NB4 (cell line): ENCODE data around the gene GAS2.

Source experiments
- DNase-seq: peaks from one replicate; pipeline ENCODE4 v3.0.0; 2010; ENCODE audit warnings: low read depth
- H3K4me3 ChIP-seq: one replicate; pipeline ENCODE4 v1.5.1; 2011; ENCODE audit warnings: mild to moderate bottlenecking, low read depth, low read length, moderate library complexity
- CTCF ChIP-seq: IDR thresholded peaks from one replicate; pipeline ENCODE4 v1.5.1; 2012; ENCODE audit warnings: low read depth, low read length
- MAX ChIP-seq: IDR thresholded peaks from 2 replicates; pipeline ENCODE4 v1.6.1; 2011; ENCODE audit warnings: low read depth, low read length
- MYC ChIP-seq: IDR thresholded peaks from 2 replicates; pipeline ENCODE4 v1.6.1; 2011; ENCODE audit warnings: low read depth, low read length
- POLR2A ChIP-seq: IDR thresholded peaks from 2 replicates; pipeline ENCODE4 v1.6.1; 2011; ENCODE audit warnings: mild to moderate bottlenecking; ENCODE audit not compliant: insufficient read length; ENCODE audit errors: extremely low read depth

Gene GAS2

GRCh38 chr11:22778642-22779041, 112.2 kb downstream of the GAS2 start:
- peak; percentile 9 for DNase-seq
- H3K4me3 ChIP-seq: no peak overlapping the region
- TF ChIP-seq MYC: no peak
- TF ChIP-seq POLR2A: no peak
- TF ChIP-seq CTCF: no peak
- no peak for TF ChIP-seq MAX

- no peak for DNase-seq
- H3K4me3 ChIP-seq: no peak overlapping the region
- no peak for TF ChIP-seq CTCF
- TF ChIP-seq POLR2A: no peak
- TF ChIP-seq MAX: no peak
- no peak for TF ChIP-seq MYC
Measured at GRCh38 chr11:22779850-22780249, 113.4 kb downstream of the GAS2 start.

GRCh38 chr11:22780952-22781593, 114.7 kb downstream of the GAS2 start:
- H3K4me3 ChIP-seq: no peak overlapping the region
- TF ChIP-seq MYC: no peak
- TF ChIP-seq POLR2A: no peak
- no peak for TF ChIP-seq CTCF
- TF ChIP-seq MAX: no peak
- peak; percentile 9 for DNase-seq

GRCh38 chr11:22785251-22785650, 118.8 kb downstream of the GAS2 start:
- TF ChIP-seq CTCF: no peak
- no peak for TF ChIP-seq MAX
- no peak for TF ChIP-seq POLR2A
- TF ChIP-seq MYC: no peak
- H3K4me3 ChIP-seq: no peak overlapping the region
- no peak for DNase-seq

GRCh38 chr11:22786475-22786874, 120.1 kb downstream of the GAS2 start:
- H3K4me3 ChIP-seq: no peak overlapping the region
- no peak for DNase-seq
- no peak for TF ChIP-seq POLR2A
- no peak for TF ChIP-seq CTCF
- no peak for TF ChIP-seq MYC
- no peak for TF ChIP-seq MAX

- no peak for DNase-seq
- no peak overlapping the region for H3K4me3 ChIP-seq
- TF ChIP-seq MAX: no peak
Measured at GRCh38 chr11:22787055-22787454, 120.6 kb downstream of the GAS2 start.
